ENCODE results near the gene TRIO.

TRIO gene

GRCh38 chr5:14467886-14468285 is 324.7 kb downstream of the TRIO start:
- Histone ChIP-seq H3K4me1 (ENCODE audit: low read length) (no peaks in the 10 kb centered on the region), H3K27ac (ENCODE audit: low read length) (no peak overlapping the region), H4K20me1 (ENCODE audit: insufficient read depth, low read length) (no peaks in the 10 kb centered on the region), H3K4me3 (ENCODE audit: low read length) (no peak overlapping the region), H3F3A (ENCODE audit: insufficient read depth, low read length) (no peaks in the 10 kb centered on the region), H3K36me3 (replicated peaks; ENCODE audit: insufficient read depth, low read length) (no peaks in the 10 kb centered on the region), H3K4me2 (ENCODE audit: low read depth, low read length) (no peak overlapping the region), H2AFZ (ENCODE audit: low read length) (no peak overlapping the region), H3K79me2 (ENCODE audit: low read length) (no peaks in the 10 kb centered on the region), H3K9ac (ENCODE audit: low read length) (no peak overlapping the region), H3K9me3 (replicated peaks; ENCODE audit: insufficient read depth, low read length) (no peaks in the 10 kb centered on the region), H3K27me3 (replicated peaks; ENCODE audit: insufficient read depth, low read length) (no peaks in the 10 kb centered on the region), H3K9me2 (replicated peaks; ENCODE audit: insufficient read depth, low read length) (no peaks in the 10 kb centered on the region)
- DNase-seq: no peak
- TF ChIP-seq EZH2phosphoT487 (IDR thresholded peaks at IDR 0.05; ENCODE audit: low read length) (no peak), CTCF (IDR thresholded peaks at IDR 0.05; ENCODE audit: low read length) (no peak), EZH2 (optimal IDR thresholded peaks at IDR 0.05; ENCODE audit: low read depth, low read length) (no peak)

GRCh38 chr5:14469551-14470377 is 326.6 kb downstream of the TRIO start:
- no peak overlapping the region for H3K9ac ChIP-seq (ENCODE audit: low read length)
- no peaks in the 10 kb centered on the region for H4K20me1 ChIP-seq (ENCODE audit: insufficient read depth, low read length)
- no peaks in the 10 kb centered on the region for H3F3A ChIP-seq (ENCODE audit: insufficient read depth, low read length)
- no peaks in the 10 kb centered on the region for H3K9me3 ChIP-seq (replicated peaks; ENCODE audit: insufficient read depth, low read length)
- no peaks in the 10 kb centered on the region for H3K79me2 ChIP-seq (ENCODE audit: low read length)
- H2AFZ ChIP-seq (ENCODE audit: low read length): no peak overlapping the region
- no peak overlapping the region for H3K4me3 ChIP-seq (ENCODE audit: low read length)
- no peak overlapping the region for H3K27ac ChIP-seq (ENCODE audit: low read length)
- no peaks in the 10 kb centered on the region for H3K4me1 ChIP-seq (ENCODE audit: low read length)
- TF ChIP-seq EZH2 (optimal IDR thresholded peaks at IDR 0.05; ENCODE audit: low read depth, low read length) (no peak), EZH2phosphoT487 (IDR thresholded peaks at IDR 0.05; ENCODE audit: low read length) (no peak), CTCF (IDR thresholded peaks at IDR 0.05; ENCODE audit: low read length) (no peak)
- H3K9me2 ChIP-seq (replicated peaks; ENCODE audit: insufficient read depth, low read length): no peaks in the 10 kb centered on the region
- no peak overlapping the region for H3K4me2 ChIP-seq (ENCODE audit: low read depth, low read length)
- no peak for DNase-seq
- H3K36me3 ChIP-seq (replicated peaks; ENCODE audit: insufficient read depth, low read length): no peaks in the 10 kb centered on the region
- H3K27me3 ChIP-seq (replicated peaks; ENCODE audit: insufficient read depth, low read length): no peaks in the 10 kb centered on the region

- H3K36me3 ChIP-seq (replicated peaks; ENCODE audit: insufficient read depth, low read length): no peaks in the 10 kb centered on the region
- H3K79me2 ChIP-seq (ENCODE audit: low read length): no peaks in the 10 kb centered on the region
- no peaks in the 10 kb centered on the region for H3F3A ChIP-seq (ENCODE audit: insufficient read depth, low read length)
- no peak overlapping the region for H3K27ac ChIP-seq (ENCODE audit: low read length)
- no peak for DNase-seq
- H3K4me1 ChIP-seq (ENCODE audit: low read length): no peaks in the 10 kb centered on the region
- no peak overlapping the region for H3K4me2 ChIP-seq (ENCODE audit: low read depth, low read length)
- no peaks in the 10 kb centered on the region for H4K20me1 ChIP-seq (ENCODE audit: insufficient read depth, low read length)
- H3K4me3 ChIP-seq (ENCODE audit: low read length): no peak overlapping the region
- H3K9me2 ChIP-seq (replicated peaks; ENCODE audit: insufficient read depth, low read length): no peaks in the 10 kb centered on the region
- H2AFZ ChIP-seq (ENCODE audit: low read length): no peak overlapping the region
- no peak overlapping the region for H3K9ac ChIP-seq (ENCODE audit: low read length)
- no peaks in the 10 kb centered on the region for H3K9me3 ChIP-seq (replicated peaks; ENCODE audit: insufficient read depth, low read length)
- TF ChIP-seq EZH2phosphoT487 (IDR thresholded peaks at IDR 0.05; ENCODE audit: low read length) (no peak), EZH2 (optimal IDR thresholded peaks at IDR 0.05; ENCODE audit: low read depth, low read length) (no peak), CTCF (IDR thresholded peaks at IDR 0.05; ENCODE audit: low read length) (no peak)
- H3K27me3 ChIP-seq (replicated peaks; ENCODE audit: insufficient read depth, low read length): no peaks in the 10 kb centered on the region
Observed at GRCh38 chr5:14471507-14471906, 328.4 kb downstream of the TRIO start.
